Neuronal stem cell (in vitro differentiated cells): ENCODE results near the gene APH1A.
A peak's percentile ranks its signal among the peaks of the same experiment; 100 is the strongest.

Experiments
- DNase-seq: peaks from one replicate; pipeline ENCODE4 v3.0.0-alpha.2; 2013; ENCODE audit warnings: low spot score
- H2AFZ ChIP-seq: one replicate; pipeline ENCODE4 v1.6.1; 2013; ENCODE audit warnings: mild to moderate bottlenecking, low read length, inconsistent platforms
- H2AK5ac ChIP-seq: 2 replicates; pipeline ENCODE4 v1.6.1; 2013; ENCODE audit warnings: low read depth, mild to moderate bottlenecking, inconsistent platforms, low read length, moderate library complexity, mixed read lengths
- H2BK120ac ChIP-seq: 2 replicates; pipeline ENCODE4 v1.6.1; 2013; ENCODE audit warnings: low read depth, mild to moderate bottlenecking, inconsistent platforms, low read length, moderate library complexity, mixed read lengths
- H2BK12ac ChIP-seq: one replicate; pipeline ENCODE4 v1.6.1; 2013; ENCODE audit warnings: low read length, inconsistent platforms
- H2BK15ac ChIP-seq: 2 replicates; pipeline ENCODE4 v1.6.1; 2013; ENCODE audit warnings: mild to moderate bottlenecking, low read length, inconsistent platforms, mixed read lengths
- H2BK5ac ChIP-seq: one replicate; pipeline ENCODE4 v1.6.1; 2013; ENCODE audit warnings: inconsistent platforms, mild to moderate bottlenecking, low read length, moderate library complexity
- H3K14ac ChIP-seq: one replicate; pipeline ENCODE4 v1.6.1; 2013; ENCODE audit warnings: low read length, inconsistent platforms
- H3K18ac ChIP-seq: 2 replicates; pipeline ENCODE4 v1.6.1; 2013; ENCODE audit warnings: low read length, inconsistent platforms
- H3K23ac ChIP-seq: 2 replicates; pipeline ENCODE4 v1.6.1; 2013; ENCODE audit warnings: low read depth, mild to moderate bottlenecking, mixed read lengths, low read length, inconsistent platforms; ENCODE audit not compliant: poor library complexity
- H3K27ac ChIP-seq: replicated peaks from 3 replicates; pipeline ENCODE4 v1.5.1; 2013; ENCODE audit warnings: low read length, inconsistent platforms
- H3K27me3 ChIP-seq, 3 experiments: 2 replicates each; pipeline ENCODE4 v1.6.1; 2013; ENCODE audit warnings: low read length in 3 of 3, mild to moderate bottlenecking in 2 of 3, inconsistent platforms in 1 of 3, low read depth in 1 of 3, mixed read lengths in 1 of 3, moderate library complexity in 1 of 3; ENCODE audit not compliant: control insufficient read depth in 3 of 3, insufficient read depth in 3 of 3
- H3K36me3 ChIP-seq, 2 donors: replicated peaks in 1 of 2; 2 replicates each; pipeline ENCODE4 v1.6.1; 2013; ENCODE audit warnings: low read length in 2 of 2; ENCODE audit not compliant: control insufficient read depth in 2 of 2, insufficient read depth in 2 of 2
- H3K4ac ChIP-seq: 2 replicates; pipeline ENCODE4 v1.6.1; 2013; ENCODE audit warnings: inconsistent platforms, mild to moderate bottlenecking, low read length, moderate library complexity
- H3K4me1 ChIP-seq, 2 donors: 1 replicate in 1 of 2; 2 replicates in 1 of 2; pipeline ENCODE4 v1.6.1; 2013; ENCODE audit warnings: low read length in 2 of 2, low read depth in 1 of 2; ENCODE audit not compliant: control insufficient read depth in 2 of 2, insufficient read depth in 1 of 2
- H3K4me2 ChIP-seq: one replicate; pipeline ENCODE4 v1.6.1; 2013; ENCODE audit warnings: mild to moderate bottlenecking, low read length, inconsistent platforms; ENCODE audit not compliant: insufficient read depth, poor library complexity, severe bottlenecking
- H3K4me3 ChIP-seq, 2 donors: 2 replicates each; pipeline ENCODE4 v1.5.1; 2013; ENCODE audit warnings: low read length in 2 of 2, mild to moderate bottlenecking in 2 of 2, inconsistent platforms in 1 of 2, moderate library complexity in 1 of 2
- H3K79me1 ChIP-seq: one replicate; pipeline ENCODE4 v1.6.1; 2013; ENCODE audit warnings: low read depth, mild to moderate bottlenecking, inconsistent platforms, low read length, moderate library complexity
- H3K9ac ChIP-seq: one replicate; pipeline ENCODE4 v1.6.1; 2013; ENCODE audit warnings: mild to moderate bottlenecking, low read depth, low read length, inconsistent platforms; ENCODE audit not compliant: poor library complexity
- H3K9me3 ChIP-seq, 2 donors: replicated peaks in 1 of 2; 2 replicates each; pipeline versions ENCODE3 to v1.6.1; 2013; ENCODE audit warnings: low read length in 2 of 2, mild to moderate bottlenecking in 2 of 2, inconsistent platforms in 1 of 2, low read depth in 1 of 2, mixed read lengths in 1 of 2, moderate library complexity in 1 of 2; ENCODE audit not compliant: control insufficient read depth in 2 of 2, insufficient read depth in 1 of 2
- H4K8ac ChIP-seq: one replicate; pipeline ENCODE4 v1.6.1; 2013; ENCODE audit warnings: low read depth, mild to moderate bottlenecking, inconsistent platforms, low read length, moderate library complexity
- H4K91ac ChIP-seq: one replicate; pipeline ENCODE4 v1.6.1; 2013; ENCODE audit warnings: low read length, low read depth, mild to moderate bottlenecking, inconsistent platforms; ENCODE audit not compliant: poor library complexity
- WGBS, 2 donors: extraction: QIAGEN DNeasy Blood & Tissue Kit; methylation state at CpG; one replicate each; pipeline ENCODE4 v1.1.7; 2013; ENCODE audit warnings: missing lambda C conversion rate in 2 of 2, mixed read lengths in 1 of 2; ENCODE audit not compliant: insufficient read length in 2 of 2, insufficient replicate concordance in 1 of 2; ENCODE audit errors: extremely low coverage in 2 of 2; 5-methylcytosine and 5-hydroxymethylcytosine counted together

APH1A gene

DNA sequence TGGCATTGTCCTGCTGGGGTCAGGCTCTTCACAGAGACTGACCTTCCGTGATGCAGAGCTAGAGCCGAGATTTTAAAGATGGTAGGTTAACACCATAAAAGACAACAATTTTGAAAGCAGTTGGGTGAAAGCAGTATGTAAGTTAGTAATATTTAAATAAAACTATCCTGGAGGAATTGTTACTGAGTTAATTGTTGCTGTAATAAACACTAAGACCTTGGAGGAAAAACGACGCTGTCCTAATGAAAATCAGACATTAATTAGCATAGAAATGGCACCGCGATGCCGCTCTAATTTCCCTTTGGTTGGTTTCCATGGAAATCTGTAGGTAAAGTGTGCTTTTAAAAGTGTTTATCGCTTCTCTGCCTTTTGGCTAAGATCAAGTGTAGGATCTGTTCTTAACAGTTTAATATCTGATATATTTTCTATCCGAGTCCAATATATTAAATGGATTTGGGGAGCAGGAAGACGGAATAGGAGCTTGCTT lies 32.2 kb downstream of the APH1A start:
- WGBS, 2 donors: no CpG with 5 or more reads among the region's 10 CpGs
- H3K18ac ChIP-seq: peak overlapping the region; percentile 44
- H4K8ac ChIP-seq: no peak overlapping the region
- peaks cover under 1 to 7% of the 10 kb centered on the region in 2 donors for H3K36me3 ChIP-seq
- peak overlapping the region; percentile 74 for H2AFZ ChIP-seq
- no peak for DNase-seq
- H3K4ac ChIP-seq: no peak overlapping the region
- H2BK5ac ChIP-seq: no peak overlapping the region
- peak overlapping the region; percentile 75 to 79 for H3K4me3 ChIP-seq
- peaks cover 4% of the 10 kb centered on the region for H3K79me1 ChIP-seq
- H2BK120ac ChIP-seq: no peak overlapping the region
- no peak overlapping the region for H2BK12ac ChIP-seq
- H2BK15ac ChIP-seq: no peak overlapping the region
- H3K4me2 ChIP-seq: peak overlapping the region; percentile 50
- no peak overlapping the region for H4K91ac ChIP-seq
- H3K9me3 ChIP-seq: no peaks in the 10 kb centered on the region
- H2AK5ac ChIP-seq: no peak overlapping the region
- H3K27ac ChIP-seq: peak overlapping the region; percentile 90
- no peak overlapping the region for H3K9ac ChIP-seq
- H3K14ac ChIP-seq: no peak overlapping the region
- H3K27me3 ChIP-seq: no peaks in the 10 kb centered on the region
- no peak overlapping the region for H3K23ac ChIP-seq
- H3K4me1 ChIP-seq: peaks cover 1 to 7% of the 10 kb centered on the region in 2 donors

DNA sequence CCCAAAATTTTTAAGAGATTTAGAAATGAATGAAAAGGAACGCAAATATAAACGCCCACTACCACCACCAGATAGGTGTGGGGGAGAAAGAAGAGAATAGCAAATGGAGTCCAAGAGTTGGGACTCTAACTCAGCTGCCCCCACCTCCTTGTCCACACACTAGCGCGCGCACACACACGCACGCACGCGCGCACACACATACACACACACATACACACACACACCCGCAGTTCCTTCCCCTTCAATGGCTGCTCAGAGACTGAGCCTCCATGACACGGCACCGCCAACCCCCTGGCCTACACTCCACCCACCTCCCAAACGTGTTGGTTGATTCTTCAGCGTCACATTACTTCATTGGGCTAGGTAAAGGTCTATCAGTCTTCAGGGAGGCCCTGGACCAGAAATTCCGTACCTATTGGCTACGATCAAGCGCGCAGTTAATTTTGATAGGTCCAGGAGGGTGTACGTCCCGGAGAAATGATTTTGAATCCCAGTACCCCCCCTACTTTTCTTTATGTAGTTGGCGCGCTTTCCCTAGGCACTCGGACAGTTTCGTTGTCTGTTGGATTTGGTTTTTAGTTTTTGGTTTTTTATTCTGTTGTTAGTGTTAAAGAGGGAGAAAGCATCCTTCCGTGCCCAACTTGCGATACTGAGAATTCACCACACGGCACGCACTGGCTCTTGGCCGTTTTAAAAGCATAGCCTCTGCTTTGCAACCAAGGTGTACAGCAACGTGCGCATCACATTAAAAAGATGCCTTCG lies 32.8 kb downstream of the APH1A start, which contains the start of gene ANP32E:
ANP32E (minus strand) TSS at position 261 of the 762 bp plus-strand sequence. CDS start 326 bp downstream, outside the sequence.
- Histone ChIP-seq H3K9ac (peak within 1 kb of the TSS; percentile 93), H3K4ac (peak within 1 kb of the TSS; percentile 1), H3K79me1 (peaks cover 4% of the 10 kb centered on the region), H2BK120ac (no peak within 1 kb of the TSS), H3K27me3 (no peaks in the 10 kb centered on the region), H3K23ac (peak within 1 kb of the TSS; percentile 76), H2BK12ac (no peak within 1 kb of the TSS), H3K4me2 (peak within 1 kb of the TSS; percentile 73), H3K36me3 (peaks cover 4 to 13% of the 10 kb centered on the region in 2 donors), H3K14ac (peak within 1 kb of the TSS; percentile 10), H2AK5ac (peak within 1 kb of the TSS; percentile 85), H3K4me3 (peak within 1 kb of the TSS; percentile 75 to 99), H3K27ac (peak within 1 kb of the TSS; percentile 90), H2BK15ac (no peak within 1 kb of the TSS), H4K8ac (peak within 1 kb of the TSS; percentile 86), H3K9me3 (no peaks in the 10 kb centered on the region), H4K91ac (no peak within 1 kb of the TSS), H2BK5ac (peak within 1 kb of the TSS; percentile 94), H3K4me1 (peaks cover 1 to 7% of the 10 kb centered on the region in 2 donors), H2AFZ (peak within 1 kb of the TSS; percentile 74), H3K18ac (peak within 1 kb of the TSS; percentile 96)
- peak; percentile 99 for DNase-seq
- WGBS, 2 donors: no CpG with 5 or more reads among the region's 33 CpGs

DNA sequence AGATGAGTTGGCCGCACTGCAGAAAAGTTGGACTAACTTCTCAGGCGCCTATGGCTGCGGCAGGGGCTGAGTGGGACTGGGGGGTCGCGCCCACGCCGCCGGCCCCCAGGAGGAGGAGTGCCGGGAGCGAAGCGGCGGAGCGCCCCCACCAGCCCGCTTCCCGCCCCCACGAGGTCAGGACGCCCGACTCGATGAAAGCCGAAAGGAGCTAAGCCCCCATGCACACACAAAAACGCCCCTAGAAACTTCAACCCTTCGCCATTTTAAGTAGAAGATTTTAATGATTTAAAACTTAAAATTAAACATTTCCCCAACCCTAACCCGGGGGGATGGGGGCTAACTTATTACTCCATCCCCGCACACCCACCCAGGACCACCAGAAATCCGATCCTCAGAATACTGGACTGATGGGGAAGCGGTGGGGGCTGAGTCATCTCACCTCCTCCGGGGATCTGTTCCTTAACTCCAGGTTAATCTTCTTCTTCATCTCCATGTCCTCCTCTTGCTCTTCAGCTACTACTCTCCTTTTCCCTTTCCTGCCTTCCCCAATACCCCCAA lies 33.4 kb downstream of the APH1A start:
- Histone ChIP-seq H3K27ac (peak overlapping the region; percentile 85), H3K4me3 (peak overlapping the region; percentile 75 to 99), H4K91ac (no peak overlapping the region), H2BK5ac (peak overlapping the region; percentile 94), H2BK15ac (no peak overlapping the region), H3K4me2 (peak overlapping the region; percentile 73), H3K23ac (peak overlapping the region; percentile 67), H3K18ac (peak overlapping the region; percentile 96), H3K4ac (peak overlapping the region; percentile 1), H2BK12ac (no peak overlapping the region), H3K4me1 (peaks cover 1 to 7% of the 10 kb centered on the region in 2 donors), H3K27me3 (no peaks in the 10 kb centered on the region), H3K14ac (peak overlapping the region; percentile 10), H4K8ac (peak overlapping the region; percentile 86), H3K9me3 (no peaks in the 10 kb centered on the region), H2BK120ac (no peak overlapping the region), H3K9ac (peak overlapping the region; percentile 93), H2AK5ac (peak overlapping the region; percentile 85), H2AFZ (peak overlapping the region; percentile 66), H3K79me1 (peaks cover 4% of the 10 kb centered on the region), H3K36me3 (peaks cover 4 to 19% of the 10 kb centered on the region in 2 donors)
- no peak for DNase-seq
- no CpG with 5 or more reads among the region's 27 CpGs for WGBS, 2 donors
